Measurements from ENCODE around the gene PGR. TPM values are rescaled to one million over a fixed set of nuclear protein-coding genes. Genes with fewer than 3 reads are reported as not detected.

Gene PGR
- total RNA-seq, 1 experiment from 2014 or later, result not detected

- BruUV-seq (replicated peaks), result no TSS peak
- H3K4me1 ChIP-seq (ENCODE audit: control insufficient read depth, insufficient read depth, low read length), result no peaks in the 10 kb centered on the region
- no peak overlapping the region for H3K4me3 ChIP-seq (ENCODE audit: low read depth in 2 of 2, low read length in 2 of 2)
- H3K36me3 ChIP-seq (ENCODE audit: control insufficient read depth, insufficient read depth, low read length), result no peaks in the 10 kb centered on the region
- H3K9me3 ChIP-seq (ENCODE audit: control insufficient read depth, insufficient read depth, low read depth, low read length), result no peaks in the 10 kb centered on the region
- ATAC-seq (no peak), DNase-seq (ENCODE audit: low read depth, low spot score) (no peak)
- ChIA-PET CTCF (no interaction called here), POLR2A (no interaction called here)
- in situ Hi-C loops (cut with HindIII; ENCODE audit: low pct_unique_long_range_greater_than_20kb, low sequenced_read_pairs), result no loop called here
- intact Hi-C loops (cut with micrococcal nuclease; ENCODE audit: unreplicated experiment), result loop anchor here (5.0 kb wide), 1 partner anchor 692 kb away; no protein-coding TSS in a partner anchor
- TF ChIP-seq TCF7L2 (IDR thresholded peaks at IDR 0.05; ENCODE audit: low read depth, low read length) (no peak), CTCF (IDR thresholded peaks at IDR 0.05) (no peak), SIN3A (IDR thresholded peaks at IDR 0.05; ENCODE audit: borderline replicate concordance, insufficient read depth, low read depth, low read length) (no peak), POLR2AphosphoS5 (IDR thresholded peaks at IDR 0.05; ENCODE audit: low read depth, low read length) (no peak), REST (IDR thresholded peaks at IDR 0.05; ENCODE audit: insufficient read depth in 1 of 2, low read depth in 2 of 2, low read length in 1 of 2) (no peak)
- no peak overlapping the region for H3K27ac ChIP-seq (ENCODE audit: low read length)
- no peaks in the 10 kb centered on the region for H3K27me3 ChIP-seq (ENCODE audit: control insufficient read depth, insufficient read depth, low read length)
These were observed 79.8 kb downstream of the PGR start for GRCh38 chr11:101049813-101050212.

- no peaks in the 10 kb centered on the region for H3K9me3 ChIP-seq (ENCODE audit: control insufficient read depth, insufficient read depth, low read depth, low read length)
- H3K4me3 ChIP-seq (ENCODE audit: low read depth in 2 of 2, low read length in 2 of 2), result no peak overlapping the region
- ATAC-seq, result no peak
- DNase-seq (ENCODE audit: low read depth, low spot score), result no peak
- intact Hi-C loops (cut with micrococcal nuclease; ENCODE audit: unreplicated experiment) (loop anchor here (5.0 kb wide), 1 partner anchor 693 kb away; no protein-coding TSS in a partner anchor), in situ Hi-C loops (cut with HindIII; ENCODE audit: low pct_unique_long_range_greater_than_20kb, low sequenced_read_pairs) (no loop called here)
- TF ChIP-seq SIN3A (IDR thresholded peaks at IDR 0.05; ENCODE audit: borderline replicate concordance, insufficient read depth, low read depth, low read length) (no peak), CTCF (IDR thresholded peaks at IDR 0.05) (no peak), REST (IDR thresholded peaks at IDR 0.05; ENCODE audit: insufficient read depth in 1 of 2, low read depth in 2 of 2, low read length in 1 of 2) (no peak), TCF7L2 (IDR thresholded peaks at IDR 0.05; ENCODE audit: low read depth, low read length) (no peak), POLR2AphosphoS5 (IDR thresholded peaks at IDR 0.05; ENCODE audit: low read depth, low read length) (no peak)
- no TSS peak for BruUV-seq (replicated peaks)
- no peaks in the 10 kb centered on the region for H3K36me3 ChIP-seq (ENCODE audit: control insufficient read depth, insufficient read depth, low read length)
- no peak overlapping the region for H3K27ac ChIP-seq (ENCODE audit: low read length)
- no peaks in the 10 kb centered on the region for H3K27me3 ChIP-seq (ENCODE audit: control insufficient read depth, insufficient read depth, low read length)
- no peaks in the 10 kb centered on the region for H3K4me1 ChIP-seq (ENCODE audit: control insufficient read depth, insufficient read depth, low read length)
- POLR2A ChIA-PET, result no interaction called here
- CTCF ChIA-PET, result no interaction called here
These were observed 80.5 kb downstream of the PGR start for GRCh38 chr11:101049123-101049522.

Measured in Panc1 (cell line).